ENCODE data around the gene SPATA6L.
A peak's percentile ranks its signal among the peaks of the same experiment; 100 is the strongest.
"Not testable (repeated sequence)": the region's sequence is repeated elsewhere in the genome, so short reads cannot be mapped to it uniquely, and the experiment has no call there.

SPATA6L gene

GRCh38 chr9:4671737-4672136 is 5.5 kb upstream of the SPATA6L start:
- no peak for DNase-seq

DNA sequence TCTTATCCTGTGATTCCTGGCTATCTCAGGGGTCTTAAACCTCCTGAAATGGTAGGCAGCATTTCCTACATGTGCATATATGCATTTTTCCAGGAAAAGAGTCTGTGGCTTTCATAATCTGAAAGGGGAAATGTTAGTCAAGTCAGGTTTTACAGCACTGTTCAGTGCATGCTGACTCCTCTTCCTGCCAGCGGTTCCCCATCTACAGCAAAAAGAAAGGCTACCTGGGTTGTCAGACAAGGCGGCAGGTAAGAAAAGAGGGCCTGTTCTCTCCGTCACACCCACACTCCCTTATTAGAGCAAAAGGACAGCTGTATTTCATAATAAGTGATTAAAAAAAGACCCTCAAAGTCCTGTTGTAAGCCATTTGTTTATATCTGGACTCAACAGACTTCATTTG is 4.3 kb upstream of the SPATA6L start:
- DNase-seq: no peak

GRCh38 chr9:4669890-4670289 is 3.6 kb upstream of the SPATA6L start:
- DNase-seq: no peak

- no peak for DNase-seq
These were observed 2.3 kb upstream of the SPATA6L start for GRCh38 chr9:4668604-4669003.

DNA sequence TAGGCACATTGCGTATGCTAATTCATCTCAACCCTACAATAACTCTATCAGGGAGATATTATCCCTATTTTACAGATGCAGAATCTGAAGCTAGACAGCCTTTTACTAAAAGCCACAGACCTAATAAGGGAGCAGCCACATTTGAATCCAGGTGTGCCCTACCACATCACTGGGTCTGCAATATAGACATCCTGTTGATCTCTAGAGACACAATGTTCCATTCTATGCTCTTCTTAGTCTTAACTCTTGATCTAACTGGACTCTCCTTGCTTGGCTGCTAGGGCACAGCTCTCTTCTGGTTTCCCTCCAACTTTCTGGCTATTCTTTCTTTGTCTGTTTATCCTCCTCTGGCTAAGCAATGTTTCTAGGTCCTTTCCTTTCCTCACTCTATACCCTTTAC is 1.4 kb upstream of the SPATA6L start:
- no peak for DNase-seq

GRCh38 chr9:4665357-4665756 is 923 bp downstream of the SPATA6L start:
- peak; percentile 39 for DNase-seq

DNA sequence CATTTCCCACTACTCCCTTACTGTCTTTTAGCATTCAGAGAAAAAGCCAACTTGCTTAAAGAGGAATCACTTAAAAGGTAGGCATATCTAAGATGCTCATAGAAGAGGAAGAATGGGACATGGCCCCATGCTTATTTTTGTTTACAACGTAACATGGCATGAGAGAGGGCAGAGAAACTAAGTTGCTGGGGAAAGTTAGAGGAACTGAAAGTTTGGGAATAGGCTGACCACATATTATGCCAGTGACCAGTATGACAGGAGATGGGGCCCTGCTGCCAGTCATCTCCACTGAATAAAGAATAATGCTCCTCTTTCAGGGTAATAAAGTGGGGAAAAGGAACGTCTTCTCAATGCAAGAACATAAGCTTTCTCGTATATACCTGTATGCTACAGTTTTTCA is 2.3 kb downstream of the SPATA6L start:
- no peak for DNase-seq

DNA sequence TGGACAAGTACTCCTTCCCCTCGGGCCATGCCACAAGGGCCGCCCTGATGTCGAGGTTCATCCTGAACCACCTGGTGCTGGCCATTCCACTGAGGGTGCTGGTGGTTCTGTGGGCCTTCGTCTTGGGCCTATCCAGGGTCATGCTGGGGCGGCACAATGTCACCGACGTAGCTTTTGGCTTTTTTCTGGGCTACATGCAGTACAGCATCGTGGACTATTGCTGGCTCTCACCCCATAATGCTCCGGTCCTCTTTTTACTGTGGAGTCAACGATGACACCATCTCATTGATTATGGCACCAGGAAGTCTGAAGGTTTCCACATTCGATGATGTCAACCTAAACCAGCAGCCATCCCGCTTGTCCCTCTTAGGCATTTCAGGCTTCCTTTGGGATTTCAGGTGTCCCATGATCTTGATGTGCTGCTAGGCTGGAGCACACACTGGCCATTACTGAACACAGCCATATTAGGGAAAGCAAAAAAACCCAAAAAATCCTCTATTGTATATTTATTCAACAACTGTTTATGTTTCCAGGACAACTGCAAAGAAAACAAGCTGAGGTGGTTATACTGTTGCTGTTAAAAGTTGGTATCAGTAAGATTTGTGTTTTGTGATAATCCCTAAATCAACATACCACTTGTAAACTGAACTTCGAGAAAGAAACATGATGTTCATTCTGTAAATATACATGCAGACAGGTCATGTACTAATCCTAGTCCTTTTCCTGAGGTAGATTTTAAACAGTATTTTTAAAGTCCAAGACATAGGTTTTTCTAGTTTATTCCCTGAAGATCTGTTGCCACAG is 3.1 kb downstream of the SPATA6L start:
- no peak for DNase-seq

GRCh38 chr9:4662108-4662988 is 3.9 kb downstream of the SPATA6L start, which contains the start of gene PLPP6:
PLPP6 (plus strand) TSS chr9:4662294; CDS start chr9:4662376, 82 bp downstream.
- peak; percentile 88 for DNase-seq

GRCh38 chr9:4661611-4662010 is 4.7 kb downstream of the SPATA6L start:
- DNase-seq: no peak

DNA sequence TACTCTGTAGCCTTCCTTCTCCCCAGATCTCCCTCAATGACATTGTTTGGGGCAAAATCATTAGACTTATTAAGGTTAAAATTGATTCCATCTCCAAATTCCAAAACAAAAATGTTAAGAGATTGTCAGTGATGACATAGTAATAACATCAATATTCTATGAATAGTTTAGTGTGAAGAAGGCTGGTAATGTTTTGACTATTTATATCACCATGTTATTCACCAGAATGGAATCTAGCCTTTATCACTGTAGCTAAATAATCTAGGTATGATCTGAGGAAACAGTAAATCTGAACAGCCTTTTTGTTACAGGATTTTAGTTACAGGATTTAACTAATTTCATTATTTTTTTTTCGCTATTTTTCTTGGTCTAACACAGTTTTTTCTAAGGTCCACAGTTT is 5.1 kb downstream of the SPATA6L start:
- no peak for DNase-seq

DNA sequence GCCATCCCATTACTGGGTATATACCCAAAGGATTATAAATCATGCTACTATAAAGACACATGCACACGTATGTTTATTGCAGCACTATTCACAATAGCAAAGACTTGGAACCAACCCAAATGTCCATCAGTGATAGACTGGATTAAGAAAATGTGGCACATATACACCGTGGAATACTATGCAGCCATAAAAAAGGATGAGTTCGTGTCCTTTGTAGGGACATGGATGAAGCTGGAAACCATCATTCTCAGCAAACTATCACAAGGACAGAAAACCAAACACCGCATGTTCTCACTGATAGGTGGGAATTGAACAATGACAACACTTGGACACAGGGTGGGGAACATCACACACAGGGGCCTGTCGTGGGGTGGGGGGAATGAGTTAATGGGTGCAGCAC is 5.6 kb downstream of the SPATA6L start:
- not testable (repeated sequence) for DNase-seq

- no peak for DNase-seq
These were observed 8.7 kb downstream of the SPATA6L start for GRCh38 chr9:4657426-4658159.

DNA sequence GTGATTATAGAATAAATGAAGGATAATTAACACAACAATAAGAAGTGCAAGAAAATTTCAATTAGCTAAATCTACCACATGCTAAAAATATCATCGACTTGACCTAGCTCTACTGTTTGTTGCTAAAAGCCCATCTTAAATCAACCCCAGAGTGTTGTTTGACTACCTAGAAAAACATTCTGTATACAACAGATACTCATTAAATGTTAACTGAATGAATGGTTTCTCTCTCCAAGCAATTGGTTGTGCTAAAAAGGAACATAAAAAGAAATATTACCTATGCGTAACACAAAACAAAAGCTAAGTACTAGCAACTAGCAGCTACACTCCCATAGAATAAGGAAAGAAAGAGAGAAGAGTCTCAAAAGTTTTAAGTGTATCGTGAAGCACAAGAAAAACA is 9.7 kb downstream of the SPATA6L start:
- DNase-seq: no peak

DNA sequence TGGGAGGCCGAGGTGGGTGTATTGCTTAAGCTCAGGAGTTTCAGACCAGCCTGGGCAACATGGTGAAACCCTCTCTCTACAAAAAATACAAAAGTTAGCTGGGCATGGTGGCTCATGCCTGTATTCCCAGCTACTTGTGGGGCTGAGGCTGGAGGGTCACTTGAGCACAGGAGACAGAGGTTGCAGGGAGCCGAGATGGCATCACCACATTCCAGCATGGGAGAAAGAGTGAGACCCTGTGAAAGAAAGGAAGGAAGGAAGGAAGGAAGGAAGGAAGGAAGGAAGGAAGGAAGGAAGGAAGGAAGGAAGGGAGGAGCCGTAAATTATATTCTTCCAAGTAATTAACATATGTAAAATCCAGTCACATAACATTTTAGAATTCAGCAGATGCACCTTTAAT is 10.1 kb downstream of the SPATA6L start:
- DNase-seq: not testable (repeated sequence)

- no peak for DNase-seq
These were observed 11.7 kb downstream of the SPATA6L start for GRCh38 chr9:4654538-4654937.

DNA sequence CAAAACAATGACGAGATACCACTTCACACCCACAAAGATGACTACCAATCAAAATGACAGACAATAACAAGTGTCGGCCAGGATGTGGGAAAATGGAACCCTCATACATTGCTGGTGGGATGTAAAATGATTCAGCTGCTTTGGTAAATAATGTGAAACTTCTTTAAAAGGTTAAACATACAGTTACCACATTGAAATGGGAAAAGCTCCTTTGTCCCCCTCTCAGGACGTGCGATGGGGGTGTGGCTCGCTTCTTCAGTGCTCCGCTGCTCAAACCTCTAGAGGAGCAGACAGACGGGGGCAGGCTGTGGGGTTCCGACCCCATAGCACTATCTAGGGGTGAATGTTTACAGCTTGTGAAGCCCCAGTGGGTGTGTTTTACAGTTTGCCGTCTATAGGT is 12.2 kb downstream of the SPATA6L start:
- DNase-seq: no peak

GRCh38 chr9:4642351-4642750 is 23.9 kb downstream of the SPATA6L start:
- DNase-seq: no peak

- DNase-seq: no peak
These were observed 26.3 kb downstream of the SPATA6L start for GRCh38 chr9:4640027-4640426.

- no peak for DNase-seq
These were observed 26.9 kb downstream of the SPATA6L start for GRCh38 chr9:4639420-4639819.

- DNase-seq: no peak
These were observed 27.3 kb downstream of the SPATA6L start for GRCh38 chr9:4638968-4639367.

DNA sequence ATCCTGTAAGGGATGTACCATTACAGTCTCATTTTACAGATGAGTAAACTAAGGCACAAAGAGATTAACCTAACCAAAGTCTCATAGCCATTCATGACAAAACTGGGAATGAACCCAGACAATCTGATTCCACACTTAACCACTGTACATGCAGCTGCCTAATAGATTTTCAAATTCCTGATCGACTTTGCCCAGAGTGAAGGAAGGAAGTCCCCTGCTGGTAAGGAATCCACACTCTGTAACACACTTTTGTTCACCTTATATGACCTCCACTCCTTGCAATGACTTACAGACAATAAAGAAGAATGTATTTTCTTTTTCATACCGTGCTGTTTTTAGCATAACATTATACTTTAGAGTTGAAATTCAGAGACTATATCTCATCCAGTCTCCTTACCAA is 35.4 kb downstream of the SPATA6L start:
- no peak for DNase-seq

- no peak for DNase-seq
These were observed 44.3 kb downstream of the SPATA6L start for GRCh38 chr9:4622016-4622415.
